H7 (cell line): ENCODE results near the gene EPHA3. TPM values are rescaled to one million over a fixed set of nuclear protein-coding genes. Genes with fewer than 3 reads are reported as not detected.

ENCODE experiments used
- DNase-seq: peaks from one replicate; pipeline ENCODE4 v3.0.0; 2012
- H3K27me3 ChIP-seq: 2 replicates; pipeline ENCODE4 v1.6.0; 2011; ENCODE audit warnings: mild to moderate bottlenecking, low read length; ENCODE audit not compliant: control insufficient read depth, insufficient read depth
- H3K36me3 ChIP-seq: replicated peaks from 2 replicates; pipeline ENCODE4 v1.5.1; 2011; ENCODE audit warnings: low read length; ENCODE audit not compliant: control insufficient read depth, insufficient read depth
- H3K4me3 ChIP-seq: 2 replicates; pipeline ENCODE4 v1.5.1; 2011; ENCODE audit warnings: low read depth, mild to moderate bottlenecking, control low read depth, low read length, moderate library complexity; ENCODE audit not compliant: insufficient read depth
- total RNA-seq: library from RNA; depleted of rRNA; stranded (reverse); fragments of >200 nt; shearing (Covaris generic); gene quantifications from 2 replicates; pipeline ENCODE4 v1.2.3, GENCODE V29; 2014

EPHA3 gene
- total RNA-seq, 1 experiment from 2014 or later, result 0.31 TPM

DNA sequence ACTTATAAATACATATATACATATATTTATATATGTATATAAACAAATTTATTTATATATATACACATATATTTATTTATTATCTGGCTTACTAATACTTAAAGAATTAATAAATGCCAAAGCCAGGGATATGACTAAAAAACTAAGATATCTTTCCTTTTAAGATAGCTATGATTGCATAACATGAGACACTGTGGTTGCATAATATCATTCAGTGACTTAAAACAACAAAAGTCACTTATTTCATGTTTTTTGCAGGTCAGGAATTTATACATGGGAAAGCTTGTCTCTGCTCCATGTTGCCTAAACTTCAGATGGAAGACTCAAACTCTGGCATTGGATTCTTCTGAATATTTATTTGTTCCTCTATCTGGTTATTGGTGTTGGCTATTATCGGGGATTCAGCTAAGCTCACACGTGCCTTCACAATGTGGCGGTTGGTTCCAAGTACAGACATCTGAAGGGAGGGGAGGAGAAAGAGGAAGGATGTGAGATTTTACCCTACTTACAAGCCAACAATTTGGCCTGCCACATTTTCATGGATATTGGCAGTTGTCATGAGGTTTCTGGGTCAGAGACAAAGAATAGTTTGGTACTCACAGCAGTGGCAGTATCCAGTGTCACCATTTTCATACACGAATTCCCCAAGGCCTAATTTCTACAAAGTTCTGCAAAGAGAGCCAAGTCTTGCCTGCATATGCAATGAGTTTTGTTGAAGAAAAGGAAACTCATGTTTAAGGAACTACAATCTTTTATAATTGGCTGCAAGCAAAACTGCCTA, 381.6 kb downstream of the EPHA3 start:
- Histone ChIP-seq H3K36me3 (no peaks in the 10 kb centered on the region), H3K27me3 (no peaks in the 10 kb centered on the region), H3K4me3 (no peak overlapping the region)
- DNase-seq, result no peak

GRCh38 chr3:89490129-89490528, 382.7 kb downstream of the EPHA3 start:
- H3K36me3 ChIP-seq, result no peaks in the 10 kb centered on the region
- no peak overlapping the region for H3K4me3 ChIP-seq
- no peak for DNase-seq
- no peaks in the 10 kb centered on the region for H3K27me3 ChIP-seq

GRCh38 chr3:89494734-89495133, 387.3 kb downstream of the EPHA3 start:
- no peak for DNase-seq
- Histone ChIP-seq H3K36me3 (no peaks in the 10 kb centered on the region), H3K27me3 (no peaks in the 10 kb centered on the region), H3K4me3 (no peak overlapping the region)

DNA sequence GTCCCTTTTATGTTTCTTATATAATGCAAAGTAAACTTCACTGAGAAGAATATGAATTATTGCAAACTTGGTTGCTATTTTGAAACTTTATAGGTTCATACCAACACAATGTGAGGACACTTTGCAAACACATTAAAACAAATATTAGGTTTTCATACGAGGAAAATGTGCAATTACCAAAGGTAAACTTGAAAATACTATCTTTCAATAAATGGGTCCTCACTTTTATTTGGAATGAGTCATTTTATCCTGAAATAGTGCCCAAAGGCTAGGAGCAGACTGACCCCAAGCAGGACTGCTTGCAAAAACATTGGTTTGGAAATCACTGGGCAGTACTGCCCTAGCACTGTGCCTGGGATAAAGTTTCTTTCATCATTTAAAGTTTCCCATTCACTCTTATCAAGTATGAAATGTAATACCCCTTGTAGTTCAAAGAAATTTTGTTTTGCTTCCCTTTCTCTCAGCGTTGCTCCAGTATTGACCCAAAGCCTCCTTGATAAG, 396.5 kb downstream of the EPHA3 start:
- H3K27me3 ChIP-seq, result no peaks in the 10 kb centered on the region
- H3K36me3 ChIP-seq, result no peaks in the 10 kb centered on the region
- no peak for DNase-seq
- no peak overlapping the region for H3K4me3 ChIP-seq

DNA sequence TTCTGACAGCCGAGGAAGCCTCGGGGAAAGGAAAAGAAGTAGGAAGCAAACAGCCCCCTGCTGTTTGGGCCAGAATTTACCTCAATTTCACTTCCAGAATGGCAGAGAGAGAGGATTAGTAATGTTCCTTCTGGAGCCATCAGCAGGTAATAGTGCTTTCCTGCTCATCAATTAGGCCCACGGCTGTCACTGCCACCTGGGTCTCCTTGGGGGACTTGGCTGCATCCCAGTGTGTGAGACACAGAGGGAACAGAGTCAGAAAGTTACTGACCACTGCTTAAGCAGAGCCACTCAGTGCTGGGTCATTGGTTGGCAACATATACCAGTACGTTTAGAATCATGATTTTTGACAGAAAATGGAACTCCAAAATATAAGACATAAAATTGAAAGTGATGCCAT, 397.0 kb downstream of the EPHA3 start:
- no peak for DNase-seq
- H3K27me3 ChIP-seq, result no peaks in the 10 kb centered on the region
- no peak overlapping the region for H3K4me3 ChIP-seq
- H3K36me3 ChIP-seq, result no peaks in the 10 kb centered on the region

GRCh38 chr3:89506462-89507103, 399.2 kb downstream of the EPHA3 start:
- H3K27me3 ChIP-seq, result no peaks in the 10 kb centered on the region
- no peaks in the 10 kb centered on the region for H3K36me3 ChIP-seq
- DNase-seq, result no peak
- H3K4me3 ChIP-seq, result no peak overlapping the region

DNA sequence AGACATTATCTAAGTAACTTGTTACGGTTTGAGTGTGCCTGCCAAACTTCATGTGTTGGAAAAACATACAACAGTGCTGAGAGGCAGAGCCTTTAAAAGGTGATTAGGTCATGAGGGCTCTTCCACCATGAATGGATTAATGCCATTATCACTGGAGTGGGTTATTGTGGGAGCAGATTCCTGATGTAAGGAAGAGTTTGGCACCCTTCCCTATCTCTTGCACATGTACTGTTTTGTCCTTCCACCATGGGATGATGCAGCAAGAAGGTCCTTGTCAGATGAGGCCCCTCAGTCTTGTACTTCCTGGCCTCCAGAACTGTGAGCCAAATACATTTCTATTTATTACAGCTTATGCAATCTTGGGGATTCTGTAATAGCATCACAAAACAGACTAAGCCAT, 413.9 kb downstream of the EPHA3 start:
- no peak for DNase-seq
- H3K27me3 ChIP-seq, result no peaks in the 10 kb centered on the region

DNA sequence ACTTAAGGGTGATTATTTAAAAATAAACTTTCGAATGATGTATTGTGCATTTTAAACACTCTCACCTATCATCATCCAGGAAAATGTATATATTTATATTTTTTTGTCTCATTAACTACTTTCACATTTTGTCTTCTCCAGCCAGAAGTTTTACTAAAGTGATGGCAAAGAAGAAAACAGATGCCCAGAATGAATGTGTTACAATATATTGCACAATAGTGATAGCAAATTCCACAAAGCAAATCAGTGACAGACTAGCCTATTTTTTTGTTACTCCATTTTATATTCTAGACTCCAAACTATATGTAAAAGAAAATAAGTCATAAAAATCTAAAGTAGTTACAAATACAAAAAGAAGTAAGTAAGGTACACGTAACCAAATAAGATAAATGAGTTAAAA, 414.7 kb downstream of the EPHA3 start:
- Histone ChIP-seq H3K4me3 (no peak overlapping the region), H3K27me3 (no peaks in the 10 kb centered on the region), H3K36me3 (no peaks in the 10 kb centered on the region)
- DNase-seq, result no peak

More for the DNA sequence above, 413.9 kb downstream of the EPHA3 start:
- no peaks in the 10 kb centered on the region for H3K36me3 ChIP-seq
- H3K4me3 ChIP-seq, result no peak overlapping the region

DNA sequence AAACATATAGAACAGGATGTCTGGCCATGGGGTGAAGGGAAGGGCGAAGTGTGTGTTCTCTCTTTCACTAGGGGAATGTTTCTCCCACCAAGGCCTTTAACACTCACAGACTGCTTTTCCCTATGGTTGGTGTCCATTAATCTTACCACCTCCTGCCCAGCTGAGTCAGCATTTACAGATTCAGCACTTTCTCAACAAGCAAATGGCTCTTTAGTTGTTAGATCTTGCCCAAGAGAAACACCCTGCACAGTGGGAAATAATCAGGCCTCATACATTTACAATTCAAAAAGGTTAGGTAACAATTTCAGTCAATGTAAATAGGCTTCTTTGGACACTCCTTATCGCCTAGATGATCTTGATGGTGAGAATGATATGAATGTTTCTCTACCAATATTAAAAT, 418.2 kb downstream of the EPHA3 start:
- Histone ChIP-seq H3K36me3 (no peaks in the 10 kb centered on the region), H3K4me3 (no peak overlapping the region), H3K27me3 (no peaks in the 10 kb centered on the region)
- no peak for DNase-seq

DNA sequence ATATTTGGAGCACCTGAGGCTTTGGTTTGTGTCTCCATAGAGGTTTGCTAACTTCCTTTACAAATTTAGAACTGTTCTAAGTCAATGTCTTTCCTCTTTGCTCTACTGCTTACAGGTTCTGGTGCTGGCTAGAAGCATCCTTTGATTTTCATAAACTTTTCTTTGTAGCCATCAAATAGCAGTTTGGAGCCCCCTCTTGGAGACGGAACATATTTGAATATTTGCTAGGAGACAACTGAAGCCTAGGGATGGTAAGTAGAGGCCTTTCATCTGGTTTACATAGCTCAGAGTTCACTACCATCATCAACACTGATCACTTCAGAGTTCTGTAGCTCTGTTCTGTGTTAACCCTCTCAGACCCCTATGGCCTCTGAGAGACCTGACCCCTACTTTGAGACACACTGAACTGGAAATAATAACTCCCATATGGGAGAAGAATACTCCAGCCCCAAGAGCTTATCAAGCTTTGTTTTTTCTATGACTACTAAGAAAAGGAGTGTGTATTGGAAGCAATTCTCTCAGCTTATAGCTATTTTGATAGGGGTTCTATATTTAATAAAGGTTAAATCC, 420.4 kb downstream of the EPHA3 start:
- DNase-seq, result no peak
- Histone ChIP-seq H3K27me3 (no peaks in the 10 kb centered on the region), H3K4me3 (no peak overlapping the region), H3K36me3 (no peaks in the 10 kb centered on the region)
